GM23248 (cell line): Measurements from ENCODE around the gene ETHE1. TPM values are rescaled to one million over a fixed set of nuclear protein-coding genes. Genes with fewer than 3 reads are reported as not detected.

Experiments
- DNase-seq: peaks from one replicate; pipeline ENCODE4 v3.0.0-alpha.2; 2015
- H2AFZ ChIP-seq: fragments of 200-600 bp; sonication (generic); 2 replicates; pipeline ENCODE4 v1.6.1; 2016; ENCODE audit warnings: antibody characterized with exemption
- H3F3A ChIP-seq: fragments of 200-600 bp; sonication (generic); 2 replicates; pipeline ENCODE4 v1.6.1; 2016; ENCODE audit warnings: mild to moderate bottlenecking, antibody characterized with exemption, mixed run types; ENCODE audit not compliant: insufficient read depth
- H3K27ac ChIP-seq: fragments of 200-600 bp; sonication (generic); 2 replicates; pipeline ENCODE4 v1.5.1; 2016; ENCODE audit warnings: mild to moderate bottlenecking
- H3K27me3 ChIP-seq: fragments of 200-600 bp; sonication (generic); replicated peaks from 2 replicates; pipeline ENCODE4 v1.6.1; 2016; ENCODE audit warnings: mild to moderate bottlenecking; ENCODE audit not compliant: insufficient read depth
- H3K36me3 ChIP-seq: fragments of 200-600 bp; sonication (generic); 2 replicates; pipeline ENCODE4 v1.6.1; 2016; ENCODE audit warnings: low read depth, mild to moderate bottlenecking
- H3K4me1 ChIP-seq: fragments of 200-600 bp; sonication (generic); 2 replicates; pipeline ENCODE4 v1.6.1; 2016; ENCODE audit warnings: mild to moderate bottlenecking; ENCODE audit not compliant: insufficient read depth
- H3K4me2 ChIP-seq: fragments of 200-600 bp; sonication (generic); one replicate; pipeline ENCODE4 v1.6.1; 2016; ENCODE audit warnings: mild to moderate bottlenecking; ENCODE audit not compliant: unreplicated experiment
- H3K4me3 ChIP-seq: fragments of 200-600 bp; sonication (generic); 2 replicates; pipeline ENCODE4 v1.5.1; 2016; ENCODE audit warnings: mild to moderate bottlenecking
- H3K79me2 ChIP-seq: fragments of 200-600 bp; sonication (generic); 2 replicates; pipeline ENCODE4 v1.6.1; 2016; ENCODE audit warnings: mild to moderate bottlenecking; ENCODE audit not compliant: insufficient read depth
- H3K9ac ChIP-seq: fragments of 200-600 bp; sonication (generic); 2 replicates; pipeline ENCODE4 v1.6.1; 2016; ENCODE audit warnings: mild to moderate bottlenecking
- H3K9me2 ChIP-seq: fragments of 200-600 bp; sonication (generic); 2 replicates; pipeline ENCODE4 v1.6.1; 2016; ENCODE audit warnings: mixed run types, mild to moderate bottlenecking, moderate library complexity; ENCODE audit not compliant: insufficient read depth
- H3K9me3 ChIP-seq: fragments of 200-600 bp; sonication (generic); one replicate; pipeline ENCODE4 v1.6.1; 2017; ENCODE audit warnings: low read depth
- H4K20me1 ChIP-seq: fragments of 200-600 bp; sonication (generic); 2 replicates; pipeline ENCODE4 v1.6.0; 2016; ENCODE audit not compliant: insufficient read depth
- EZH2 ChIP-seq: fragments of 200-600 bp; sonication (generic); IDR thresholded peaks from 2 replicates; pipeline ENCODE4 v1.6.1; 2018; ENCODE audit warnings: antibody characterized with exemption, mild to moderate bottlenecking; ENCODE audit not compliant: insufficient read depth, poor library complexity, severe bottlenecking
- EZH2phosphoT487 ChIP-seq: fragments of 200-600 bp; sonication (generic); IDR thresholded peaks from 2 replicates; pipeline ENCODE4 v1.6.1; 2018; ENCODE audit warnings: antibody characterized with exemption, moderate library complexity, mild to moderate bottlenecking, low read depth; ENCODE audit not compliant: insufficient read depth
- WGBS, 2 experiments: methylation state at CpG; one replicate each; pipeline ENCODE4 v1.1.6; 2015 to 2017; ENCODE audit warnings: low lambda C conversion rate in 2 of 2, low coverage in 1 of 2; ENCODE audit errors: missing lambda C conversion rate in 2 of 2; 5-methylcytosine and 5-hydroxymethylcytosine counted together
- in situ Hi-C: fragments of 300-500 bp; cut with MboI; formaldehyde crosslinking; loops from 2 replicates; pipeline ENCODE4 v1.15.0; 2020
- polyA plus RNA-seq: library from polyadenylated mRNA; unstranded; fragments of >200 nt; fragmentation: Nextera tagmentation; extraction: Ambion mirVana; gene quantifications from 2 replicates; pipeline ENCODE4 v1.2.1, GENCODE V29; 2016
- total RNA-seq: library from RNA; depleted of rRNA; stranded (reverse); fragments of >200 nt; shearing (Covaris generic); gene quantifications from 2 replicates; pipeline ENCODE4 v1.2.3, GENCODE V29; 2014

Gene ETHE1
- total and polyA plus RNA-seq, 2 experiments from 2014 or later: 70.8 to 100.0 TPM

- no peaks in the 10 kb centered on the region for H3K4me1 ChIP-seq
- H3K27ac ChIP-seq: no peak overlapping the region
- no peaks in the 10 kb centered on the region for H3K79me2 ChIP-seq
- H2AFZ ChIP-seq: no peak overlapping the region
- H4K20me1 ChIP-seq: no peaks in the 10 kb centered on the region
- H3K4me3 ChIP-seq: no peak overlapping the region
- H3K9ac ChIP-seq: no peak overlapping the region
- no peaks in the 10 kb centered on the region for H3K9me3 ChIP-seq
- H3K9me2 ChIP-seq: no peaks in the 10 kb centered on the region
- 89 to 95% methylated on average over 2 of the region's 3 CpGs for WGBS, 2 experiments
- TF ChIP-seq EZH2 (no peak), EZH2phosphoT487 (no peak)
- no peak for DNase-seq
- no peaks in the 10 kb centered on the region for H3K27me3 ChIP-seq
- H3K36me3 ChIP-seq: peaks cover 5% of the 10 kb centered on the region; the same call in 1 of the 2 replicates
- H3F3A ChIP-seq: no peaks in the 10 kb centered on the region
- in situ Hi-C loops: no loop called here
- no peak overlapping the region for H3K4me2 ChIP-seq
These were observed 19.6 kb upstream of the ETHE1 start for GRCh38 chr19:43546581-43546980.

GRCh38 chr19:43545981-43546380 lies 19.0 kb upstream of the ETHE1 start:
- Histone ChIP-seq H3F3A (no peaks in the 10 kb centered on the region), H4K20me1 (no peaks in the 10 kb centered on the region), H3K36me3 (peaks cover 4% of the 10 kb centered on the region; the same call in 1 of the 2 replicates), H3K9me2 (no peaks in the 10 kb centered on the region), H3K9me3 (no peaks in the 10 kb centered on the region), H3K27me3 (no peaks in the 10 kb centered on the region), H3K4me3 (no peak overlapping the region), H3K4me1 (no peaks in the 10 kb centered on the region), H3K4me2 (no peak overlapping the region), H3K27ac (no peak overlapping the region), H3K79me2 (no peaks in the 10 kb centered on the region), H3K9ac (no peak overlapping the region), H2AFZ (no peak overlapping the region)
- DNase-seq: no peak
- 62 to 100% methylated on average over 1 to 2 of the region's 2 CpGs for WGBS, 2 experiments
- in situ Hi-C loops: no loop called here
- no peak for TF ChIP-seq EZH2
- no peak for TF ChIP-seq EZH2phosphoT487

DNA sequence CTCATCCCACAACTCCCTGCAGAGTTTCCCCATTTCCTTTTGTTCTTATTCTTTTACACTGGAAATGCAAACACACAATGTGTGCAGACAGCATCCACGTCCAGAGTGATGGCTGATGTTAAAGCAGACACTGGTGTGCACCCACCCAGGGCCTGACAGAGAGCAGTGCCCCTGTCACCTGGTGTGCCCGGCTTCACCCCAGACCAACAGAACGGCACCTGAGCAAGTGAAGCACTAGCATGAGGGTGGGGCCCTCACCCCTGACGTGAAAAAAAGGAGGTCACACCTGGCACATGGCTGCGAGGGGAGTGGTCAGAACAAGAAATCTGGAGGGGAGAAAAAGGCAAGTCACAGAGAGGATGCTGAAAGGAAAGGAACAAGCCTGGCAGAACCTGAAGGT lies 18.3 kb upstream of the ETHE1 start:
- H3K36me3 ChIP-seq: no peaks in the 10 kb centered on the region
- 98 to 99% methylated on average over 5 of the region's 5 CpGs for WGBS, 2 experiments
- H3K9ac ChIP-seq: no peak overlapping the region
- H3K4me1 ChIP-seq: no peaks in the 10 kb centered on the region
- no peaks in the 10 kb centered on the region for H4K20me1 ChIP-seq
- H3K79me2 ChIP-seq: no peaks in the 10 kb centered on the region
- in situ Hi-C loops: no loop called here
- no peak overlapping the region for H3K4me3 ChIP-seq
- no peaks in the 10 kb centered on the region for H3F3A ChIP-seq
- H3K4me2 ChIP-seq: no peak overlapping the region
- TF ChIP-seq EZH2phosphoT487 (no peak), EZH2 (no peak)
- H3K27ac ChIP-seq: no peak overlapping the region
- H3K9me2 ChIP-seq: no peaks in the 10 kb centered on the region
- H2AFZ ChIP-seq: no peak overlapping the region
- DNase-seq: no peak
- no peaks in the 10 kb centered on the region for H3K27me3 ChIP-seq
- no peaks in the 10 kb centered on the region for H3K9me3 ChIP-seq

- Histone ChIP-seq H3K27ac (no peak overlapping the region), H3F3A (no peaks in the 10 kb centered on the region), H3K9me3 (no peaks in the 10 kb centered on the region), H3K27me3 (no peaks in the 10 kb centered on the region), H3K9ac (no peak overlapping the region), H3K79me2 (no peaks in the 10 kb centered on the region), H4K20me1 (no peaks in the 10 kb centered on the region), H3K36me3 (peaks cover 4% of the 10 kb centered on the region; the same call in 1 of the 2 replicates), H3K4me1 (no peaks in the 10 kb centered on the region), H3K9me2 (no peaks in the 10 kb centered on the region), H3K4me2 (no peak overlapping the region), H3K4me3 (no peak overlapping the region), H2AFZ (no peak overlapping the region)
- DNase-seq: no peak
- 98 to 100% methylated on average over 9 of the region's 9 CpGs for WGBS, 2 experiments
- in situ Hi-C loops: no loop called here
- no peak for TF ChIP-seq EZH2phosphoT487
- no peak for TF ChIP-seq EZH2
These were observed 17.1 kb upstream of the ETHE1 start for GRCh38 chr19:43544077-43544476.
